ENCODE measurements around the gene C9orf153. TPM values are rescaled to one million over a fixed set of nuclear protein-coding genes. Genes with fewer than 3 reads are reported as not detected.

Gene C9orf153
- total and polyA plus RNA-seq, 2 of the 13 experiments (the other 11 are each of a cell fraction or from before 2014, with no cell fraction given) = 0.17 to 0.44 TPM

DNA sequence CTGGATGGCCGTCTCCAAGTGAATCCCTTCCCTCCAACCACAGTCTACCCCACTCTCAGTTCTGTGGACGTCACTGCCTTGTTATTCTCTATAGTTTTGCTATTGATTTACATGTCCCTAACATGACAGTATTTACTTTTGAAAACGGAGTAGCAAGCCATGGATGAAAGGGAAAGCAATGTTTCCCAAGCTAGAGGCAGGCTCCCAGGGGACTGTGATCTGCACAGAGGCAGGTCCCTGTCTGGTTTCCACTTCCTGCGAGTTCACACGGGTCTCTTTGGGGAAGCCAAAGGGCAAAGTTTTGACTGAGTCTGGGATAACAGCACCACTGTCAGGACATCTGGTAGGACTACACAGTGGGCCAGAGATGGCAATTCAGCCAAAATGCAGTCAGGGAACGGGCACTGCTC, 12.7 kb downstream of the C9orf153 start (continued):
- peak; percentile 44; the same call in 1 of the 2 replicates for TF ChIP-seq SAP130 (CRISPR knock-in tag; IDR thresholded peaks at IDR 0.05; ENCODE audit: low read depth)
- TF ChIP-seq SPEN (CRISPR knock-in tag; IDR thresholded peaks at IDR 0.05; ENCODE audit: low read depth) = peak; percentile 50; the same call in 1 of the 2 replicates
- TF ChIP-seq YEATS4 (CRISPR knock-in tag; IDR thresholded peaks at IDR 0.05; ENCODE audit: borderline replicate concordance) = no peak
- no peak for TF ChIP-seq POLR2AphosphoS5 (IDR thresholded peaks at IDR 0.05; ENCODE audit: low read depth, low read length)
- TF ChIP-seq, protein P1, sequence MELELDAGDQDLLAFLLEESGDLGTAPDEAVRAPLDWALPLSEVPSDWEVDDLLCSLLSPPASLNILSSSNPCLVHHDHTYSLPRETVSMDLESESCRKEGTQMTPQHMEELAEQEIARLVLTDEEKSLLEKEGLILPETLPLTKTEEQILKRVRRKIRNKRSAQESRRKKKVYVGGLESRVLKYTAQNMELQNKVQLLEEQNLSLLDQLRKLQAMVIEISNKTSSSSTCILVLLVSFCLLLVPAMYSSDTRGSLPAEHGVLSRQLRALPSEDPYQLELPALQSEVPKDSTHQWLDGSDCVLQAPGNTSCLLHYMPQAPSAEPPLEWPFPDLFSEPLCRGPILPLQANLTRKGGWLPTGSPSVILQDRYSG (CRISPR knock-in tag; IDR thresholded peaks at IDR 0.05) = no peak
- no peak for TF ChIP-seq MYNN (CRISPR knock-in tag; IDR thresholded peaks at IDR 0.05; ENCODE audit: low read depth)
- TF ChIP-seq, protein P2, sequence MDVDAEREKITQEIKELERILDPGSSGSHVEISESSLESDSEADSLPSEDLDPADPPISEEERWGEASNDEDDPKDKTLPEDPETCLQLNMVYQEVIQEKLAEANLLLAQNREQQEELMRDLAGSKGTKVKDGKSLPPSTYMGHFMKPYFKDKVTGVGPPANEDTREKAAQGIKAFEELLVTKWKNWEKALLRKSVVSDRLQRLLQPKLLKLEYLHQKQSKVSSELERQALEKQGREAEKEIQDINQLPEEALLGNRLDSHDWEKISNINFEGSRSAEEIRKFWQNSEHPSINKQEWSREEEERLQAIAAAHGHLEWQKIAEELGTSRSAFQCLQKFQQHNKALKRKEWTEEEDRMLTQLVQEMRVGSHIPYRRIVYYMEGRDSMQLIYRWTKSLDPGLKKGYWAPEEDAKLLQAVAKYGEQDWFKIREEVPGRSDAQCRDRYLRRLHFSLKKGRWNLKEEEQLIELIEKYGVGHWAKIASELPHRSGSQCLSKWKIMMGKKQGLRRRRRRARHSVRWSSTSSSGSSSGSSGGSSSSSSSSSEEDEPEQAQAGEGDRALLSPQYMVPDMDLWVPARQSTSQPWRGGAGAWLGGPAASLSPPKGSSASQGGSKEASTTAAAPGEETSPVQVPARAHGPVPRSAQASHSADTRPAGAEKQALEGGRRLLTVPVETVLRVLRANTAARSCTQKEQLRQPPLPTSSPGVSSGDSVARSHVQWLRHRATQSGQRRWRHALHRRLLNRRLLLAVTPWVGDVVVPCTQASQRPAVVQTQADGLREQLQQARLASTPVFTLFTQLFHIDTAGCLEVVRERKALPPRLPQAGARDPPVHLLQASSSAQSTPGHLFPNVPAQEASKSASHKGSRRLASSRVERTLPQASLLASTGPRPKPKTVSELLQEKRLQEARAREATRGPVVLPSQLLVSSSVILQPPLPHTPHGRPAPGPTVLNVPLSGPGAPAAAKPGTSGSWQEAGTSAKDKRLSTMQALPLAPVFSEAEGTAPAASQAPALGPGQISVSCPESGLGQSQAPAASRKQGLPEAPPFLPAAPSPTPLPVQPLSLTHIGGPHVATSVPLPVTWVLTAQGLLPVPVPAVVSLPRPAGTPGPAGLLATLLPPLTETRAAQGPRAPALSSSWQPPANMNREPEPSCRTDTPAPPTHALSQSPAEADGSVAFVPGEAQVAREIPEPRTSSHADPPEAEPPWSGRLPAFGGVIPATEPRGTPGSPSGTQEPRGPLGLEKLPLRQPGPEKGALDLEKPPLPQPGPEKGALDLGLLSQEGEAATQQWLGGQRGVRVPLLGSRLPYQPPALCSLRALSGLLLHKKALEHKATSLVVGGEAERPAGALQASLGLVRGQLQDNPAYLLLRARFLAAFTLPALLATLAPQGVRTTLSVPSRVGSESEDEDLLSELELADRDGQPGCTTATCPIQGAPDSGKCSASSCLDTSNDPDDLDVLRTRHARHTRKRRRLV (CRISPR knock-in tag; IDR thresholded peaks at IDR 0.05) = no peak
- no peak for TF ChIP-seq ZNF720 (CRISPR knock-in tag; IDR thresholded peaks at IDR 0.05)
- no peak for TF ChIP-seq ZNF530 (CRISPR knock-in tag; IDR thresholded peaks at IDR 0.05; ENCODE audit: low read depth)
- no peak for TF ChIP-seq RFX1 (IDR thresholded peaks at IDR 0.05)
- TF ChIP-seq SP4 (CRISPR knock-in tag; IDR thresholded peaks at IDR 0.05) = 0 out of 2 replicates have a peak, but pooled peaks have one; percentile 19
- TF ChIP-seq AGO2 (optimal IDR thresholded peaks at IDR 0.05; ENCODE audit: low read depth, low read length) = no peak
- TF ChIP-seq IKZF1 (IDR thresholded peaks at IDR 0.05) = no peak
- TF ChIP-seq HCFC1 (IDR thresholded peaks at IDR 0.05; ENCODE audit: low read depth, low read length) = no peak
- TF ChIP-seq ZNF782 (CRISPR knock-in tag; IDR thresholded peaks at IDR 0.05; ENCODE audit: borderline replicate concordance) = no peak
- no peak for TF ChIP-seq TCF7 (IDR thresholded peaks at IDR 0.05; ENCODE audit: low read depth)
- TF ChIP-seq RFXAP (CRISPR knock-in tag; IDR thresholded peaks at IDR 0.05; ENCODE audit: borderline replicate concordance) = no peak
